ENCODE measurements around the gene LMCD1. TPM values are rescaled to one million over a fixed set of nuclear protein-coding genes. Genes with fewer than 3 reads are reported as not detected.

LMCD1 gene
- polyA plus RNA-seq, 1 of the 3 experiments (the other 2 are of a cell fraction) = 23.6 TPM

DNA sequence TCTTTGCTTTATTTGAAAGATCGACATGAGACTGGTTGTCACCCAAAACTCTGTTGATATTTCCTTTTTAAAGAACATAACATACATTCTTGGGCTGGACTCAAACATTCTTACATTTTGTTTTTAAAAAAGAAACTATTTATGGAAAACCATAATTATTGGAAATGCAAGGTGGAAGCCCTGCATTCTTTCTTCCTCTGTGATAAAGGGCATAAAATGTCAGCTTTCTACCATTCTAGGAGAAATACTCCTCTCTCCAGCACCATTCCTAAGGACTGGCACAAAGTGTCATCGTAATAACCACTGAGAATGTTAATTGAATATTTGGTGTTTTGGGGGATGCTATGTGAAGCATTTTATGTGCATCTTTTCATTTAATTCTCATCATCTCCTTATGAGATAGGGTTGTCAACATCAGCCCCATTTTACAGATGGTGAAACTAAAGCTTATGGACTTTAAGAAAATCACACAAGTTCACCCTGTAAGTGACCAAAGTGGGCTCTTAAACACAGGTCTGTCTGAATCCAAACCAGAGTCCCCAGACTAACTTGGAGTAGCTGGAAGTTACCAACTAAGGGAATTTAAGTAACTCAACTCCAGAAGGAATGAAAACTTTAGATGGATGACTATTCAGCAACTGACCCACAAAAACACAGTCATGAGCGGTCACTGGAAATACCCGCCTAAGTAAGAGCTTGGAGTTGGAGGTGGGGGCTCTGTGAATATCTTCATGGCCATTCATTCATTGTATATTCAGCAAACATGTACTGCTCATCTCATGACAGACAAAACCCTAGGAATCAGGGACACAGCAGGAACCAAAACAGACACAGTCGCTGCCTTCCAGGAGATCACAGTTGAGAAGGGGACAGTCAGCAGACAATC is 45.9 kb upstream of the LMCD1 start:
- Histone ChIP-seq H3F3A (replicated peaks; ENCODE audit: insufficient read depth) (peaks cover 13% of the 10 kb centered on the region), H3K4me1 (ENCODE audit: control insufficient read depth in 1 of 2, insufficient read depth in 2 of 2, low read depth in 1 of 2, low read length in 1 of 2) (peaks cover 2 to 14% of the 10 kb centered on the region in 2 experiments; a peak in 3 of 4 replicates), H3K4me2 (no peak overlapping the region), H3K79me2 (ENCODE audit: insufficient read depth) (no peaks in the 10 kb centered on the region), H3K27ac (ENCODE audit: low read depth in 2 of 2, low read length in 1 of 2) (no peak overlapping the region; a peak in 1 of 4 replicates), H2AFZ (ENCODE audit: low read depth) (no peak overlapping the region), H4K20me1 (ENCODE audit: insufficient read depth) (no peaks in the 10 kb centered on the region), H3K9me3 (no peaks in the 10 kb centered on the region), H3K27me3 (ENCODE audit: insufficient read depth) (no peaks in the 10 kb centered on the region), H3K9ac (no peak overlapping the region), H3K9me2 (no peaks in the 10 kb centered on the region), H3K4me3 (ENCODE audit: low read depth in 2 of 2, low read length in 1 of 2) (no peak overlapping the region), H3K36me3 (replicated peaks in 1 of 2; ENCODE audit: control insufficient read depth in 1 of 2, insufficient read depth in 2 of 2, low read length in 1 of 2) (no peaks in the 10 kb centered on the region)
- ChIA-PET CTCF (interaction anchor here (1.0 kb wide), 1 partner anchor 50 kb away, joined by 3 read pairs; no protein-coding TSS in a partner anchor), POLR2A (interaction anchor here (0.6 kb wide), 1 partner anchor 14 kb away, joined by 3 read pairs; no protein-coding TSS in a partner anchor)
- no peak for DNase-seq
- 78% methylated on average over 5 of the region's 5 CpGs for WGBS (ENCODE audit: low lambda C conversion rate)
- TF ChIP-seq FOSL2 (IDR thresholded peaks at IDR 0.05; ENCODE audit: borderline replicate concordance, low read depth) (no peak), TAF1 (IDR thresholded peaks at IDR 0.05; ENCODE audit: borderline replicate concordance, low read depth, low read length) (no peak), RXRA (IDR thresholded peaks at IDR 0.05; ENCODE audit: borderline replicate concordance, low read depth) (no peak), GATA2 (CRISPR knock-in tag; IDR thresholded peaks at IDR 0.05) (no peak), MEF2A (IDR thresholded peaks at IDR 0.05; ENCODE audit: borderline replicate concordance, low read depth) (no peak), YY1 (IDR thresholded peaks at IDR 0.05; ENCODE audit: low read depth) (no peak), POLR2AphosphoS5 (IDR thresholded peaks at IDR 0.05; ENCODE audit: low read depth, low read length) (no peak), SMC3 (IDR thresholded peaks at IDR 0.05; ENCODE audit: low read depth, low read length) (no peak), EP300 (IDR thresholded peaks at IDR 0.05; ENCODE audit: borderline replicate concordance in 1 of 2, low read depth in 1 of 2, low read length in 1 of 2) (no peak), MXI1 (IDR thresholded peaks at IDR 0.05; ENCODE audit: low read depth, low read length) (no peak), FOXJ3 (CRISPR knock-in tag; IDR thresholded peaks at IDR 0.05) (no peak), ELF1 (IDR thresholded peaks at IDR 0.05) (no peak)
- TF ChIP-seq, protein P1, sequence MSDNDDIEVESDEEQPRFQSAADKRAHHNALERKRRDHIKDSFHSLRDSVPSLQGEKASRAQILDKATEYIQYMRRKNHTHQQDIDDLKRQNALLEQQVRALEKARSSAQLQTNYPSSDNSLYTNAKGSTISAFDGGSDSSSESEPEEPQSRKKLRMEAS (IDR thresholded peaks at IDR 0.05; ENCODE audit: low read depth) = no peak
- TF ChIP-seq, protein P2, sequence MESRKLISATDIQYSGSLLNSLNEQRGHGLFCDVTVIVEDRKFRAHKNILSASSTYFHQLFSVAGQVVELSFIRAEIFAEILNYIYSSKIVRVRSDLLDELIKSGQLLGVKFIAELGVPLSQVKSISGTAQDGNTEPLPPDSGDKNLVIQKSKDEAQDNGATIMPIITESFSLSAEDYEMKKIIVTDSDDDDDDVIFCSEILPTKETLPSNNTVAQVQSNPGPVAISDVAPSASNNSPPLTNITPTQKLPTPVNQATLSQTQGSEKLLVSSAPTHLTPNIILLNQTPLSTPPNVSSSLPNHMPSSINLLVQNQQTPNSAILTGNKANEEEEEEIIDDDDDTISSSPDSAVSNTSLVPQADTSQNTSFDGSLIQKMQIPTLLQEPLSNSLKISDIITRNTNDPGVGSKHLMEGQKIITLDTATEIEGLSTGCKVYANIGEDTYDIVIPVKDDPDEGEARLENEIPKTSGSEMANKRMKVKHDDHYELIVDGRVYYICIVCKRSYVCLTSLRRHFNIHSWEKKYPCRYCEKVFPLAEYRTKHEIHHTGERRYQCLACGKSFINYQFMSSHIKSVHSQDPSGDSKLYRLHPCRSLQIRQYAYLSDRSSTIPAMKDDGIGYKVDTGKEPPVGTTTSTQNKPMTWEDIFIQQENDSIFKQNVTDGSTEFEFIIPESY (IDR thresholded peaks at IDR 0.05; ENCODE audit: borderline replicate concordance, low read depth) = no peak
- TF ChIP-seq, protein P3, sequence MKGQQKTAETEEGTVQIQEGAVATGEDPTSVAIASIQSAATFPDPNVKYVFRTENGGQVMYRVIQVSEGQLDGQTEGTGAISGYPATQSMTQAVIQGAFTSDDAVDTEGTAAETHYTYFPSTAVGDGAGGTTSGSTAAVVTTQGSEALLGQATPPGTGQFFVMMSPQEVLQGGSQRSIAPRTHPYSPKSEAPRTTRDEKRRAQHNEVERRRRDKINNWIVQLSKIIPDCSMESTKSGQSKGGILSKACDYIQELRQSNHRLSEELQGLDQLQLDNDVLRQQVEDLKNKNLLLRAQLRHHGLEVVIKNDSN (IDR thresholded peaks at IDR 0.05; ENCODE audit: borderline replicate concordance, low read depth) = no peak
